Activated CD4-positive, alpha-beta T cell treated with anti-CD3 and anti-CD28 coated beads, Interleukin-2, amount 50 U/mL, for 24 hours (primary cell): ENCODE results near the gene SLC39A7.

Experiments
- DNase-seq, 2 donors: peaks; one replicate each; pipeline ENCODE4 v3.0.0-alpha.2; 2020; ENCODE audit warnings: low read depth in 1 of 2, low spot score in 1 of 2

The SLC39A7 gene, protein sequence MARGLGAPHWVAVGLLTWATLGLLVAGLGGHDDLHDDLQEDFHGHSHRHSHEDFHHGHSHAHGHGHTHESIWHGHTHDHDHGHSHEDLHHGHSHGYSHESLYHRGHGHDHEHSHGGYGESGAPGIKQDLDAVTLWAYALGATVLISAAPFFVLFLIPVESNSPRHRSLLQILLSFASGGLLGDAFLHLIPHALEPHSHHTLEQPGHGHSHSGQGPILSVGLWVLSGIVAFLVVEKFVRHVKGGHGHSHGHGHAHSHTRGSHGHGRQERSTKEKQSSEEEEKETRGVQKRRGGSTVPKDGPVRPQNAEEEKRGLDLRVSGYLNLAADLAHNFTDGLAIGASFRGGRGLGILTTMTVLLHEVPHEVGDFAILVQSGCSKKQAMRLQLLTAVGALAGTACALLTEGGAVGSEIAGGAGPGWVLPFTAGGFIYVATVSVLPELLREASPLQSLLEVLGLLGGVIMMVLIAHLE

GRCh38 chr6:33200219-33201146, at the start of gene SLC39A7, which contains the start of gene RXRB:
Gene SLC39A7 (plus strand): TSS chr6:33200867. CDS start chr6:33201246, 379 bp downstream.
Gene RXRB (minus strand): TSS chr6:33200665. CDS start chr6:33200476, 189 bp downstream.
- DNase-seq, result peak; percentile 95 to 100

DNA sequence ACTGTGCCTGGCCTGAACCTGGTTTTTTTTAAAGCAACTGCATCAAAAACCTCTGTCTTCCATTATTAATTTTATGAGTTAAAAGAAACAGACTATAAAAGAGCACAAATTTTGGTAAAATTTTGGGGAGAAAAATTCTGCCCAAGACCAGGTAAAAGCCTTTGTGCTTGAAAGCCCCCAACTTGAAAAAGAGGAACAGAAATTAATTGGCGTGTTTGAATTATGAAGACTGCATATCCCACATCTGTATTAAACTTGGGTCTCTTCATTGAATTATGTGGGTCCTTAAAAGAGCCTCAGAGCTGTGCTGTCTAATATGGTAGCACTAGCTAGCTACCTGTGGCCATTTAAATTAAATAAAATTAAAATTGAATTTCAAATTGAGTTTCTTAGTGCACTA, 49.6 kb upstream of the SLC39A7 start:
- DNase-seq, result no peak

GRCh38 chr6:33154349-33154748, 46.3 kb upstream of the SLC39A7 start:
- no peak for DNase-seq

- DNase-seq, result no peak
Measured at GRCh38 chr6:33156561-33156960, 44.1 kb upstream of the SLC39A7 start.

GRCh38 chr6:33156964-33157363, 43.7 kb upstream of the SLC39A7 start:
- DNase-seq, result no peak

- no peak for DNase-seq
Measured at GRCh38 chr6:33160096-33160495, 40.6 kb upstream of the SLC39A7 start.

DNA sequence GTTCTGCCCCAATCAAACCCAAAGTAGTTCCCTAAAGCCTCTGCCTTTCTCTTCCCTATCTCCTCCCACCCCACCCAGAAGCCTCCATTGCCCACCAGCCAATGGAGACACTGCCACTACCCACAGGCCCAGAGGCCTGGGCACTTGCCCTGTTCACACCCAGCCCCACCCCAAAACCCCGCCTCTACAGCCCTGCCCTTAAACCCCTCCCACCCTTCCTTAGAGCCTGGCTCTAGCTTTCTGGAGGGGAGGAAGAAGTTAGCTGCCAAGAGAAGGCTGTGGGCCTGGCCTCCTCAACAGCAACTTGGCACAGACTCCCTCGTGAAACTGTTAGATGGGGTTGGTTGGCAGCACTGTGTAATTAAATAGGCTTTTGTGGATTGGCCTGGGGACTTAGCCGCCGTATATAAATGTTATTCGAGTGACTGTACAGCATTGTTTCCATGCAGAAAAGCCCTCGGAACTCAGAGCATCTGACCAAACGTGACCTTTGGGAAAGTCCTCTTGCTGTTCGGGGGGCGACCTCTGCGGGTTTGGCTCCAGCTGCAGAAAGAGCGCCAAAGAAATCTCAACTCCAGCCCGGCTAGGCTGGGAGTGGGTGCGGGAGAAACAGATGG, 39.8 kb upstream of the SLC39A7 start:
- no peak for DNase-seq

DNA sequence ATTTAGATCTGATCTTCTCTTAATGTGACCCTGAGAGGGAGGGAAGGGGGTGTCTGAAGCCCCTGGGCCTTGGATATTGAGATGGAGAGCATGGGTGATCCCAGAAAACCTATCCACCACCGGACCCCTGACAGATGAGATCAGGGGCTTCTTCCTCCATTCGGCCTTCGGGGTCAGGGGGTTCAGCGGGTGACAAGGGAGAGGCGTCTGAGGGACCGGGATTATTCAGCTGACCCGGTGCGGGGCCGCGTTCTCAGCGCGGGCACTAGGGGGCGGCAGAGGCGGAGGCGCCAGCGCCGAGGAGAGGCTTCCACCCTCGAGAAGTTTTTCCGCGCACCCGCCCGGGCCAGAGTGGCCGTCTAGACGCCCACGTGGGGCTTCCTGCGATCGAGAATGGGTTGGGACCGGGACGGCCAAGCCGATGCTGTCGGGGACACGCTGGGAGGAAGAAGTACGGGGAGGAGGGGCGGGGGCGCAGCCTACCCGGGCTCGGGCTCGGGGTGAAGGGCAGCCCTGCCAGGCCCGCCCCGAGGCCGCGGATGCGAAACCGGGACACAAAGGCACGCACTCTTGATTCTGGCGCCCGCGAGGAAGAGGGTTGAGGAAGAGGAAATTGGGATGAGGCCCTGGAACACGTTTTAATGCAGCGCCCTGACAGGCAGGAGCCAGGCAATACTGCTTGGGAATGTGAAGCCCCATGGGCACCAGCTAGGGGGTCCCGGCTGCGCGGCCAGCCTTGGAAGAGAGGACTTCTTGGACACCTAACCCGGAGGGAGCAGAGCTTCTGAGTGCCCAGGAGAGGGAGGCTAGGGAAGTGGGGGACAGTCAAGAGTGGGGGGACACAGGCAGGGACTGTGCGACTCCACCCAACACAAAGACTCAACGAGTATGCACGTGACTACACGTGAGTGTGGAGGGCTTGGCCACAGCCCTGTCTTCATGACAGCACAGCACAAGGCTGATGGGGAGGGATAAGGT, 39.0 kb upstream of the SLC39A7 start:
- peak; percentile 72 to 76 for DNase-seq

DNA sequence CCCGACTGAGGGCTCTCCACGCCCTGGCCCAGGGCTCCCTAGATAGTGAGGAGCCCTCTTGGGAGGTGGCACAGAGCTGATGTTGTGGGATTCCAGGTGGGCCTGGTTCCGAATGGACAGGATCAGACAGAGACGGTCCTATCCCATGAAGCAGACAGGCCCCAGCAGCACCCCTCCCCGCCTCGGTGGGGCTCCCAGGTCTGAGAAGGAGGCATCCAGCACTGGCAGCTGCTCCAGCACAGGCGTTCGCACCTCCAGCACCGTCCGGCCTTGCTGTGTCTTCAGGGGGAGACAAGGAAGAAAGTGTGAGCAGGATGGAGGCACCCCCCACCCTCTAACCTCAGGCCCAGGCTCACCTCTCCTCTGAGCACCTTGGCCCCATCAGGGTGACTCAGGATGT, 37.1 kb upstream of the SLC39A7 start:
- no peak for DNase-seq

GRCh38 chr6:33164176-33164575, 36.5 kb upstream of the SLC39A7 start:
- DNase-seq, result no peak

DNA sequence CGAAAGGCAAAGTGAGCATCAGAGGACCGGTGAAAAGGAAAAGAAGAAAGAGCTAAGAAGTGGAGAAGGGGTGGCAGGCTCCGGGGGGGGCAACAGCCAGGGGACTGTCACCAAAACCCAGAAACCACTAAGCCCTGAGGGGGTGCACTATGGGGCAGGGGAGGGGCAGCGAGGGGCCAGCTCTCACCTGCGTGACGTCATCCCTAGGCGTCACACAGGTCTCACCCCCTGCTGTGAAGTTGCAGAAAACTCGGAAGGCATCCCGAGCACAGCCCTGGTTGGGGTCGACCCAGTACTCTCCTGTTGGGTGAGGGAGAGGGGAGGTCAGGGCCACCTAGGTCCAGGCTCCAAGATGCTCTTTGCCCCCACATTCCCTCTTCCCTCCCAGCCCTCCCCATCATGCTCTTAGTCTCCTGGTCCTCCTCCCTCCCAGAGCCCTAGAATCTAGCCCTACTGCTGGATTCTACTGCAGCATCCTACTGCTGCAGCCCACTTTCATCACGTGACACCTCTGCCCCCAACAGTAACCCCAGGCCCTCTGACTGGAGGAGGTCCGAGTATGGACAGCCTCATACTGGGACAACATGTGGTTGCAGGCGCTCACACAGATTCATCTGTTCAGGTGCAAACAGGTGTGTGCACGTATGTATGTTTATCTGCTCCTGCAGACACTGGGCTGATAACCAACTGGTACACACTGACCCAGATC, 35.8 kb upstream of the SLC39A7 start:
- DNase-seq, result no peak

DNA sequence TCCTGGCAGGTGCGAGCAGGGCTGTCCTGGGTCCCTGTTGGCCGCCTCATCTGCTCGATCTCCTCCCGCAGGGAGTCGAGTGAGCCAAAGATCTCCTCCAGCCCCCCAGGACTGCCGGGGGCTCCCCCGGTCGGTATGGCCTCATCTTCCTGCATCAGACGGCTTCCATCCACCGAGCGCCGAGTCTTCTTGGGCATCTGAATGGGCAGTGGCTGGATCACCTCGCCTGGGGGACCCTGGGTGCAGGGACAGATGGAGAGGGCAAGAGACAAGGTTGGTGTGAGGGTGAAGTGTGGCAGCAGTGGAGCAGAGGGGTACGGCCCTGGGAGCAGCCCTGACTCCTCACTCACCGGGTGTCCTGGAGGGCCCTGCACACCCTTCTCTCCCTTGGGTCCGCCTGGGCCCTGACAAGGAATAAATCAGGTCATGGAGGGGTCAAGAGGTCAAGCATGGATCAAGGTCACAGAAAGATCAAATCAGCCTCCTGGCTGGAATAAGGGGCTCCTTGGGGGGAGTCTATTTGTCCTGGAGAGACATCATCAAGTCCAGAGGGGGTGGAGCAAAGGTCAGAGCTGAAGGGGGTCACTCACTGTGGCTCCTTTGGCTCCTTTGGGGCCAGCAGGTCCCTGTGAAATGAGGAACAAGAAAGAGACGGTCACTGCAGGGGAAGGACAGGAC, 34.9 kb upstream of the SLC39A7 start:
- no peak for DNase-seq

DNA sequence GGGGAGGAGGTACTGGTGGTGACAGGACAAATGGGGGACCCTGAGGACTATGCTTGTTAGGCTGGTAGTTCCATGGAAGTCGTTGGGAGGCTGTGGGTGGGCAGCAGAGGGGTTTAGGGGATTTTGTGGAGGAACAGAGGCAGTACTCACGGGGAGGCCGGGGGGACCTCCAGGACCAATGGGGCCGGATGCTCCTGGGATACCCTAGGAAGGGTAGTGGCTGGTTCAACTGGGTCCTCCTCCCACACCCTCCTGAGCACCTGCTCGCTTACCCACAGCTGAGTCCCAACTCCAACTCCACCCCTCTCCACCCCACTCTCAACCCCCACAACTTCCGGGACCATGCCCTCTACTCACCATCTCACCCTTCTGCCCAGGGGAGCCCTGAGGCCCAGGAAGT, 34.3 kb upstream of the SLC39A7 start:
- DNase-seq, result no peak

- no peak for DNase-seq
Measured at GRCh38 chr6:33166811-33167210, 33.9 kb upstream of the SLC39A7 start.

DNA sequence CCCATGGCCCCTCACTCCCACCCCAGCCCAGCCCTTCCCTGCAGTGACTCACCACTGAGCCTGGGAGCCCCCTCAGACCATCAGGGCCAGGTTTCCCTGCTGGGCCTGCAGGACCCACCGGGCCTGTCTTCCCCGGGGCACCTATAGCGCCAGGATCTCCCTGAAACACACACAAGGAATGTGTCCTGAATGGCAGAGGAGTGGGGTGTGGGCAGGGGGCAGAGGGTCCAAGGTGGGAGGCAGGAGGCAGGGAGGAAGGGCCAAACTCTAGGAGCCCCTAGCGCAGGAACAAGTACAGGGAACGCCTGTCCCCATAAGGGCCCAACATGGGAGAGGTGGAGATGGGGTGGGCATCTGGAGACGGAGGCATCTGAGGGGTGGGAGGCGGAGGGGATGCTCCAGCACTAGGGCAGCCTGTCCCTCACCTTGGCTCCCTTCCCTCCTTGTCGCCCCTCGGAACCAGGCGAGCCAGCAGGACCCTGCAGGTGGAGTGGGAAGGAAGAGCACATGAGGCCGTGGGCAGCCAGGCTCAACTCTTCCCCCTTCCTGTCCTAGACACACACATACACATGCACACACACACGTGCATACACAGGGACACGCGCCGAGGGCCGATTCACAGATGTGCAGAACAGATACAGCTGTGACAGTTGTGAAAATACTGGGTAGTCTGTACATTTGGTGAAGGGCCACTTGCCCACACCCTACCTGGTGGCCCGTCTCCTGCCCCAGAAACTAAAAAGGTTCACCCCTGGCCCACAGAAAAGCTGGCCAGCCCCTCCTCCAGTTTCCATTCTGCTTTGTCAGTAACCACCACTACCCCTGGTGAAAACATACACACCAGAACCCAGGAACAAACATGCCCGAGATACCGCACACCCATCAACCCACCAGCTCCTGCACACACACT, 33.0 kb upstream of the SLC39A7 start:
- DNase-seq, result no peak

GRCh38 chr6:33168284-33168601, 32.4 kb upstream of the SLC39A7 start:
- DNase-seq, result no peak

GRCh38 chr6:33168639-33169038, 32.0 kb upstream of the SLC39A7 start:
- DNase-seq, result no peak
